WTC11 (cell line): Measurements from ENCODE around the gene ANO9.

Experiments used
- ATF2 ChIP-seq: sonication (generic); formaldehyde crosslinking; IDR thresholded peaks from 2 replicates; pipeline ENCODE4 v1.8.1; 2022; ENCODE audit warnings: low read depth, missing genetic modification reagents, borderline replicate concordance
- CTCF ChIP-seq: fragments of 200-600 bp; IDR thresholded peaks from 2 replicates; pipeline ENCODE4 v1.8.0; 2022; ENCODE audit warnings: antibody characterized with exemption
- FOXP1 ChIP-seq: sonication (generic); formaldehyde crosslinking; IDR thresholded peaks from 2 replicates; pipeline ENCODE4 v1.8.0; 2022; ENCODE audit warnings: missing genetic modification reagents, mild to moderate bottlenecking, moderate library complexity, borderline replicate concordance
- NFYB ChIP-seq: sonication (generic); formaldehyde crosslinking; conservative IDR thresholded peaks from 2 replicates; pipeline ENCODE4 v1.8.0; 2022; ENCODE audit warnings: low read depth, missing genetic modification reagents
- PRDM15 ChIP-seq: sonication (generic); formaldehyde crosslinking; IDR thresholded peaks from 2 replicates; pipeline ENCODE4 v1.8.0; 2022; ENCODE audit warnings: missing genetic modification reagents
- SP1 ChIP-seq: sonication (generic); formaldehyde crosslinking; conservative IDR thresholded peaks from 2 replicates; pipeline ENCODE4 v1.8.1; 2022; ENCODE audit warnings: missing genetic modification reagents
- ZNF512 ChIP-seq: sonication (generic); formaldehyde crosslinking; IDR thresholded peaks from 2 replicates; pipeline ENCODE4 v1.8.1; 2022; ENCODE audit warnings: missing genetic modification reagents, borderline replicate concordance
- TF ChIP-seq, protein P1 (sequence below): sonication (generic); formaldehyde crosslinking; IDR thresholded peaks from 2 replicates; pipeline ENCODE4 v1.8.0; 2023; ENCODE audit warnings: missing genetic modification reagents, mild to moderate bottlenecking, borderline replicate concordance
- TF ChIP-seq, protein P2 (sequence below): sonication (generic); formaldehyde crosslinking; conservative IDR thresholded peaks from 2 replicates; pipeline ENCODE4 v1.8.1; 2022; ENCODE audit warnings: mild to moderate bottlenecking, missing genetic modification reagents

GRCh38 chr11:426851-427250 lies 15.0 kb downstream of the ANO9 start:
- TF ChIP-seq CTCF: no peak
- TF ChIP-seq PRDM15 (CRISPR knock-in tag): no peak
- TF ChIP-seq ZNF512 (CRISPR knock-in tag): no peak
- TF ChIP-seq, protein P1, sequence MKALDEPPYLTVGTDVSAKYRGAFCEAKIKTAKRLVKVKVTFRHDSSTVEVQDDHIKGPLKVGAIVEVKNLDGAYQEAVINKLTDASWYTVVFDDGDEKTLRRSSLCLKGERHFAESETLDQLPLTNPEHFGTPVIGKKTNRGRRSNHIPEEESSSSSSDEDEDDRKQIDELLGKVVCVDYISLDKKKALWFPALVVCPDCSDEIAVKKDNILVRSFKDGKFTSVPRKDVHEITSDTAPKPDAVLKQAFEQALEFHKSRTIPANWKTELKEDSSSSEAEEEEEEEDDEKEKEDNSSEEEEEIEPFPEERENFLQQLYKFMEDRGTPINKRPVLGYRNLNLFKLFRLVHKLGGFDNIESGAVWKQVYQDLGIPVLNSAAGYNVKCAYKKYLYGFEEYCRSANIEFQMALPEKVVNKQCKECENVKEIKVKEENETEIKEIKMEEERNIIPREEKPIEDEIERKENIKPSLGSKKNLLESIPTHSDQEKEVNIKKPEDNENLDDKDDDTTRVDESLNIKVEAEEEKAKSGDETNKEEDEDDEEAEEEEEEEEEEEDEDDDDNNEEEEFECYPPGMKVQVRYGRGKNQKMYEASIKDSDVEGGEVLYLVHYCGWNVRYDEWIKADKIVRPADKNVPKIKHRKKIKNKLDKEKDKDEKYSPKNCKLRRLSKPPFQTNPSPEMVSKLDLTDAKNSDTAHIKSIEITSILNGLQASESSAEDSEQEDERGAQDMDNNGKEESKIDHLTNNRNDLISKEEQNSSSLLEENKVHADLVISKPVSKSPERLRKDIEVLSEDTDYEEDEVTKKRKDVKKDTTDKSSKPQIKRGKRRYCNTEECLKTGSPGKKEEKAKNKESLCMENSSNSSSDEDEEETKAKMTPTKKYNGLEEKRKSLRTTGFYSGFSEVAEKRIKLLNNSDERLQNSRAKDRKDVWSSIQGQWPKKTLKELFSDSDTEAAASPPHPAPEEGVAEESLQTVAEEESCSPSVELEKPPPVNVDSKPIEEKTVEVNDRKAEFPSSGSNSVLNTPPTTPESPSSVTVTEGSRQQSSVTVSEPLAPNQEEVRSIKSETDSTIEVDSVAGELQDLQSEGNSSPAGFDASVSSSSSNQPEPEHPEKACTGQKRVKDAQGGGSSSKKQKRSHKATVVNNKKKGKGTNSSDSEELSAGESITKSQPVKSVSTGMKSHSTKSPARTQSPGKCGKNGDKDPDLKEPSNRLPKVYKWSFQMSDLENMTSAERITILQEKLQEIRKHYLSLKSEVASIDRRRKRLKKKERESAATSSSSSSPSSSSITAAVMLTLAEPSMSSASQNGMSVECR (CRISPR knock-in tag): no peak
- no peak for TF ChIP-seq ATF2 (CRISPR knock-in tag)
- no peak for TF ChIP-seq FOXP1 (CRISPR knock-in tag)
- no peak for TF ChIP-seq SP1
- TF ChIP-seq, protein P2, sequence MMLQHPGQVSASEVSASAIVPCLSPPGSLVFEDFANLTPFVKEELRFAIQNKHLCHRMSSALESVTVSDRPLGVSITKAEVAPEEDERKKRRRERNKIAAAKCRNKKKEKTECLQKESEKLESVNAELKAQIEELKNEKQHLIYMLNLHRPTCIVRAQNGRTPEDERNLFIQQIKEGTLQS (CRISPR knock-in tag): no peak
- TF ChIP-seq NFYB (CRISPR knock-in tag): no peak
